Neural crest cell (in vitro differentiated cells): ENCODE measurements around the gene PLEKHG1. TPM values are rescaled to one million over a fixed set of nuclear protein-coding genes. Genes with fewer than 3 reads are reported as not detected.

Source experiments
- DNase-seq: peaks from one replicate; pipeline ENCODE4 v3.0.0; 2021; ENCODE audit warnings: low read depth, mixed read lengths, low spot score
- H3K27ac Mint-ChIP-seq: one replicate; pipeline ENCODE4 v1.8.0; 2021; ENCODE audit warnings: mild to moderate bottlenecking, mixed read lengths; ENCODE audit not compliant: unreplicated experiment
- H3K27me3 Mint-ChIP-seq: 2 replicates; pipeline ENCODE4 v1.8.0; 2021; ENCODE audit warnings: low read depth, mild to moderate bottlenecking, mixed read lengths
- H3K36me3 Mint-ChIP-seq: 2 replicates; pipeline ENCODE4 v1.8.0; 2021; ENCODE audit warnings: low read depth, mild to moderate bottlenecking, mixed read lengths
- H3K4me1 Mint-ChIP-seq: 2 replicates; pipeline ENCODE4 v1.8.0; 2021; ENCODE audit warnings: mixed read lengths
- H3K4me3 Mint-ChIP-seq: one replicate; pipeline ENCODE4 v1.8.0; 2021; ENCODE audit warnings: mild to moderate bottlenecking, mixed read lengths
- H3K9me3 Mint-ChIP-seq: 2 replicates; pipeline ENCODE4 v1.8.0; 2021; ENCODE audit warnings: mixed read lengths
- total RNA-seq: library from RNA; stranded (reverse); gene quantifications from 2 replicates; pipeline ENCODE4 v1.2.1, GENCODE V29; 2021
- TF ChIP-seq, protein P1 (sequence below): fragments of 200-600 bp; sonication (generic); conservative IDR thresholded peaks from 2 replicates; pipeline ENCODE4 v1.5.0; 2021; ENCODE audit warnings: antibody characterized with exemption, mild to moderate bottlenecking

PLEKHG1 gene
- total RNA-seq, 1 donor from 2014 or later, result 25.7 TPM

- DNase-seq, result no peak
- Mint-ChIP-seq H3K27ac (no peak overlapping the region), H3K36me3 (peaks cover 25% of the 10 kb centered on the region), H3K9me3 (peaks cover 8% of the 10 kb centered on the region), H3K4me3 (no peak overlapping the region), H3K4me1 (peaks cover 6% of the 10 kb centered on the region), H3K27me3 (no peaks in the 10 kb centered on the region)
- TF ChIP-seq, protein P1, sequence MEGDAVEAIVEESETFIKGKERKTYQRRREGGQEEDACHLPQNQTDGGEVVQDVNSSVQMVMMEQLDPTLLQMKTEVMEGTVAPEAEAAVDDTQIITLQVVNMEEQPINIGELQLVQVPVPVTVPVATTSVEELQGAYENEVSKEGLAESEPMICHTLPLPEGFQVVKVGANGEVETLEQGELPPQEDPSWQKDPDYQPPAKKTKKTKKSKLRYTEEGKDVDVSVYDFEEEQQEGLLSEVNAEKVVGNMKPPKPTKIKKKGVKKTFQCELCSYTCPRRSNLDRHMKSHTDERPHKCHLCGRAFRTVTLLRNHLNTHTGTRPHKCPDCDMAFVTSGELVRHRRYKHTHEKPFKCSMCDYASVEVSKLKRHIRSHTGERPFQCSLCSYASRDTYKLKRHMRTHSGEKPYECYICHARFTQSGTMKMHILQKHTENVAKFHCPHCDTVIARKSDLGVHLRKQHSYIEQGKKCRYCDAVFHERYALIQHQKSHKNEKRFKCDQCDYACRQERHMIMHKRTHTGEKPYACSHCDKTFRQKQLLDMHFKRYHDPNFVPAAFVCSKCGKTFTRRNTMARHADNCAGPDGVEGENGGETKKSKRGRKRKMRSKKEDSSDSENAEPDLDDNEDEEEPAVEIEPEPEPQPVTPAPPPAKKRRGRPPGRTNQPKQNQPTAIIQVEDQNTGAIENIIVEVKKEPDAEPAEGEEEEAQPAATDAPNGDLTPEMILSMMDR, result no peak
Measured at GRCh38 chr6:150627585-150628025, 27.9 kb downstream of the PLEKHG1 start.

DNA sequence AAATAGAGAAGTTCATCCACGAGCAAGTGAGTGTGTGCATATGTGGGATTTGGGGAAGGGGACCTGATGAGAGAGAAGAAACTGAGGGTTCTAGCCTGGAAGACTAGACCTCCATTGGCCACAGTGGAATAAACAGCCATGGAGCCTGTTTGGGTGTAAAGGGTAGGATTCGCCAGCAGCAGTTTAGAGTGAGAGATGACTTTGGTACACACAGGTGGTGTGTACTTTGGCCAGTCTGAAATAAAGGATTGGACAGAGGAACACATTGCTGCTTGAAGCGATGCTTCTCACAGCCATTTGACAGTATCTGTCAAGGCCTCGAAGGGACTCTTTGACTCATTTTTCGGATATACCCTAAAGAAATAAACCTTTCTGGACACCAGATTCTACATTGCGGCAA is 29.2 kb downstream of the PLEKHG1 start:
- peaks cover 8% of the 10 kb centered on the region for H3K9me3 Mint-ChIP-seq
- peaks cover 4% of the 10 kb centered on the region for H3K4me1 Mint-ChIP-seq
- H3K4me3 Mint-ChIP-seq, result no peak overlapping the region
- H3K27ac Mint-ChIP-seq, result no peak overlapping the region
- H3K36me3 Mint-ChIP-seq, result peaks cover 20% of the 10 kb centered on the region
- no peaks in the 10 kb centered on the region for H3K27me3 Mint-ChIP-seq
- TF ChIP-seq, protein P1, result no peak
- no peak for DNase-seq

GRCh38 chr6:150631283-150631983 is 31.7 kb downstream of the PLEKHG1 start:
- TF ChIP-seq, protein P1, result no peak
- no peak overlapping the region for H3K27ac Mint-ChIP-seq
- no peaks in the 10 kb centered on the region for H3K27me3 Mint-ChIP-seq
- no peak for DNase-seq
- H3K9me3 Mint-ChIP-seq, result peaks cover under 1% of the 10 kb centered on the region
- peaks cover 4% of the 10 kb centered on the region for H3K4me1 Mint-ChIP-seq
- H3K36me3 Mint-ChIP-seq, result peaks cover 3% of the 10 kb centered on the region
- H3K4me3 Mint-ChIP-seq, result no peak overlapping the region

DNA sequence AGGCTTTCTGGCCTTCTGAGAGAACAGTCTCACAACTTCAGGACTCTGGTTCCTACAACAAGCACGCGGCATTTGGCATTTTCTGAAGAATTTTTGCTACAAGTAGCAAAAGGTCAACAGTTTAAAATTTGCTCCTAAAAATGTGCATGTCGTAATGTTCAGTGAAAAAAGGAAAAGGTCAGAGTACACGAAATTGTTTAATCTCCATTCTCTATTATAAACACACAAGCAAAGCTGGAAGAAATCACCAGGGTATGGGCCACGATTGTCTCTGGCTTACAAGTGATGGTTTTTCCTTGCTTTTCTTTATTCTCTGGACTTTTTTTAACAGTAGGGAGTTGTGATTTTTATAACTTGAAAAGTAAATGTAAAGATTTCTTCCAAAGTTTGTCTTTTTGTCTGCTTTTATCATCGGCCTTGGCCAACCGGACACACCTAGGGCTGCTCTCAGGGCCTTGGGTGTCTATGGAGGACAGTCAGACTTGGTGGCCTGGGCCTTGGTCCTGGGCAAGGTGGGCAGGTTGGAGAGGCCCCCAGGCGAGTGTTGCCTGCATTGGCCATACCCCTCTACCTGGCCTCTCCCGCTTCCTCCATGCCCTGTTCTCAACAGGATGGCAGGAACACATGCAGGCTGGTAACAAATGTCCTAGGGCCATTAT is 32.4 kb downstream of the PLEKHG1 start:
- Mint-ChIP-seq H3K4me3 (no peak overlapping the region), H3K36me3 (no peaks in the 10 kb centered on the region), H3K4me1 (peaks cover 8% of the 10 kb centered on the region), H3K9me3 (no peaks in the 10 kb centered on the region), H3K27ac (no peak overlapping the region), H3K27me3 (no peaks in the 10 kb centered on the region)
- no peak for DNase-seq
- TF ChIP-seq, protein P1, result no peak

GRCh38 chr6:150632785-150633485 is 33.2 kb downstream of the PLEKHG1 start:
- DNase-seq, result no peak
- H3K36me3 Mint-ChIP-seq, result no peaks in the 10 kb centered on the region
- no peak overlapping the region for H3K4me3 Mint-ChIP-seq
- TF ChIP-seq, protein P1, result no peak
- H3K4me1 Mint-ChIP-seq, result peaks cover 12% of the 10 kb centered on the region
- no peaks in the 10 kb centered on the region for H3K27me3 Mint-ChIP-seq
- H3K27ac Mint-ChIP-seq, result peak overlapping the region; percentile 21
- H3K9me3 Mint-ChIP-seq, result no peaks in the 10 kb centered on the region
